DND-41 (cell line): Measurements from ENCODE around the gene NF2.
"Not testable (repeated sequence)": the region's sequence is repeated elsewhere in the genome, so short reads cannot be mapped to it uniquely, and the experiment has no call there.

Experiments
- ATAC-seq: fragments of 200-7000 bp; cut with Tn5 transposase; 3 replicates; pipeline ENCODE4 v1.9.1; 2021; ENCODE audit warnings: low read depth; ENCODE audit not compliant: insufficient read depth
- DNase-seq: peaks from one replicate; pipeline ENCODE4 v3.0.0-alpha.2; 2020
- H2AFZ ChIP-seq: 2 replicates; pipeline ENCODE4 v1.6.0; 2012; ENCODE audit warnings: low read depth, low read length
- H3K27ac ChIP-seq: 2 replicates; pipeline ENCODE4 v1.5.1; 2012; ENCODE audit warnings: low read length, inconsistent platforms
- H3K27me3 ChIP-seq: fragments of 200-600 bp; sonication (generic); 2 replicates; pipeline ENCODE4 v1.6.0; 2012; ENCODE audit warnings: low read length, mild to moderate bottlenecking, inconsistent platforms; ENCODE audit not compliant: insufficient read depth, poor library complexity
- H3K36me3 ChIP-seq: 2 replicates; pipeline ENCODE4 v1.5.1; 2012; ENCODE audit warnings: low read length, inconsistent platforms; ENCODE audit not compliant: insufficient read depth
- H3K4me1 ChIP-seq: 2 replicates; pipeline ENCODE4 v1.5.1; 2012; ENCODE audit warnings: mild to moderate bottlenecking, low read length; ENCODE audit not compliant: insufficient read depth
- H3K4me2 ChIP-seq: 2 replicates; pipeline ENCODE4 v1.6.0; 2012; ENCODE audit warnings: mild to moderate bottlenecking, moderate library complexity, low read length, inconsistent platforms; ENCODE audit not compliant: insufficient read depth
- H3K4me3 ChIP-seq, 2 experiments: fragments of 200-600 bp in 1 of 2; shearing (Covaris generic) in 1 of 2; 2 replicates each; pipeline ENCODE4 v1.5.1; 2012 to 2016; ENCODE audit warnings: inconsistent platforms in 2 of 2, low read length in 2 of 2, mild to moderate bottlenecking in 2 of 2, low read depth in 1 of 2, moderate library complexity in 1 of 2
- H3K79me2 ChIP-seq: 2 replicates; pipeline ENCODE4 v1.6.0; 2012; ENCODE audit warnings: low read length, inconsistent platforms; ENCODE audit not compliant: insufficient read depth
- H3K9ac ChIP-seq: 2 replicates; pipeline ENCODE4 v1.6.0; 2012; ENCODE audit warnings: low read depth, mild to moderate bottlenecking, inconsistent platforms, low read length, moderate library complexity
- H3K9me3 ChIP-seq: 2 replicates; pipeline ENCODE4 v1.5.1; 2012; ENCODE audit warnings: low read length, moderate library complexity, mild to moderate bottlenecking, inconsistent platforms; ENCODE audit not compliant: insufficient read depth, severe bottlenecking
- H4K20me1 ChIP-seq: 2 replicates; pipeline ENCODE4 v1.6.0; 2012; ENCODE audit warnings: low read length; ENCODE audit not compliant: insufficient read depth
- CTCF ChIP-seq: IDR thresholded peaks from 2 replicates; pipeline ENCODE4 v1.5.1; 2012; ENCODE audit warnings: borderline replicate concordance, low read length, moderate library complexity, mild to moderate bottlenecking; ENCODE audit not compliant: poor library complexity, severe bottlenecking; ENCODE audit errors: extremely low read depth
- EZH2 ChIP-seq: IDR thresholded peaks from 3 replicates; pipeline ENCODE4 v1.6.1; 2012; ENCODE audit warnings: borderline replicate concordance, low read depth, mild to moderate bottlenecking, moderate library complexity, low read length, inconsistent platforms; ENCODE audit not compliant: severe bottlenecking

Gene NF2

DNA sequence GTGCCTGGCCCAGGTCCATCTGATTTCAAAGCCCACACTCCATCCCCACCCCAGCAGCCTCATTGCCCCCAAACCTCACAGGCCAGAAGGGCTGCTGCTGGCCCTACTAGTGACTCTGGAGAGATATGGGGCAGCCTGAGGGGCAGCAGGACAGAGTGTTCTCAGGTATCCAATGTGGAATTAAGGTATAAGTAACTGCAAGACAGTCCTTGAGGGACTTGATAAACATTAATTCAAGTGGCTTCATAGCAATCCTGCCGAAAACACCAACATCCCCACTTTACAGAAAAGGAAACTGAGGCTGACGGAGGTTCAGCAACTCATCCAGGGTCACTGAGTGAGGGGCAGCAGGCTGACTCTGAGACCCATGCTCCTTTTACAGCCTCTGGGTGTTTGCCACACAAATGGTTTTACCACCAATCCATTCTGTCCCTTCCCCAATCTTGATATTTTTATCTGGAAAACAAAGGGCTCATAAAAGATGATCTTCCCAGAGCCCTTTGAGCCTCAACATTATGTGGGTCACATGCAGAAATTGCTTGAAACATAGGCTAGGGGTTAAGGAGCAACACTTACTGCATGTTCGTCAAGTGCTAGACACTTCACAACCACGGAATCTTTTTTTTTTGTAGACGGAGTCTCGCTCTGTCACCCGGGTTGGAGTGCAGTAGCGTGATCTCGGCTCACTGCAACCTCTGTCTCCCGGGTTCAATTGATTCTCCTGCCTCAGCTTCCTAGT lies 24.8 kb upstream of the NF2 start:
- Histone ChIP-seq H3K9ac (no peak overlapping the region), H3K36me3 (no peaks in the 10 kb centered on the region), H3K27me3 (no peaks in the 10 kb centered on the region), H3K4me1 (peaks cover 31% of the 10 kb centered on the region), H3K79me2 (peaks cover 12% of the 10 kb centered on the region), H4K20me1 (no peaks in the 10 kb centered on the region), H3K4me3 (no peak overlapping the region), H2AFZ (no peak overlapping the region), H3K27ac (no peak overlapping the region), H3K9me3 (no peaks in the 10 kb centered on the region), H3K4me2 (no peak overlapping the region)
- no peak for TF ChIP-seq EZH2
- DNase-seq (no peak), ATAC-seq (no peak)

DNA sequence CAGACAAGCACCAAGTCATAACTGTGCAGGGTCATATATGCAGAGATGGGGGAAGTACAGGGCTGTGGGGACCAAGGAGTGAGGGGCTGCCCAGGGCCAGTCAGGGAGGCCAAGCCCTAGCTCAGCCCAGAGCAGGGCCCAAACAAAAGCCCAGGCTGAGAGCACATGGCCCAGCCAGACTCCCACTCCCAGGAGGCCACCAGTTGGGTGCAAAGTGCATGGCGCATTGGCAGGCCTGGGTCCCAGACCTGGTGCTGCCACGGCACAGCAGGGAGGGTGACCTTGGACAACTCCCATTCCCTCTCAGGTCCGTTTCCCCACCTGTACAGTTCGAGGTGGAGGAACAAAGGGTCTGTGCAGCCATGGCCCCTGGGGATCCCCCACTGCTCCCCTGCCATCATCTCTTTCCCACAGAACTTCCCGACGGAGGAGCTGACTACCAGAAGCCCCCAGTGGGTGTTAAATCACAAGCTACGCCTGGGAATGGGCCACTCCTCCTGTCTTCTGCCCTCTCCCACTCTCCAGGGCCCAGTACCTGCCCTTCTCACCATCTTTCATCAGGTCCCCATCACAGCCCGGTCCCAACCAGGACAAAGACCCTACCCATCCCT lies 23.1 kb upstream of the NF2 start:
- DNase-seq (peak; percentile 28), ATAC-seq (peak; percentile 5; the same call in 2 of the 3 replicates)
- Histone ChIP-seq H3K27me3 (no peaks in the 10 kb centered on the region), H3K4me1 (peaks cover 31% of the 10 kb centered on the region), H3K79me2 (peaks cover 12% of the 10 kb centered on the region), H3K9me3 (no peaks in the 10 kb centered on the region), H2AFZ (peak overlapping the region; percentile 80), H3K4me3 (peak overlapping the region; percentile 64 to 77; a peak in 3 of 4 replicates), H3K4me2 (peak overlapping the region; percentile 92), H3K36me3 (no peaks in the 10 kb centered on the region), H3K27ac (peak overlapping the region; percentile 75), H3K9ac (peak overlapping the region; percentile 62), H4K20me1 (no peaks in the 10 kb centered on the region)
- no peak for TF ChIP-seq EZH2
- no peak for TF ChIP-seq CTCF

DNA sequence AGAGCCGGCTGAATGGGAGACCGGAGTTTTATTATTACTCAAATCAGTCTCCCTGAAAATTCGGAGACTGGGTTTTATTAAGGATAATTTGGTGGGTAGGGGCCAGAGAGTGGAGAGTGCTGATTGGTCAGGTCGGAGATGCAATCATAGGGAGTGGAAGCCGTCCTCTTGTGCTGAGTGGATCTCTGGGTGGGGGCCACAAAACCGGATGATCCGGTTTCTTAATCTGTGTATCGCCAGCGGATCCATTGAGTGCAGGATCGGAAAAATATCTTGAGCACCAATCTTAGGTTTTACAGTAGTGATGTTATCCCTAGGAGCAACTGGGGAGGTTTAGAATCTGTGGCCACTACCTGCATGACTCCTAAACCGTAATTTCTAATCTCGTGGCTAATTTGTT lies 21.6 kb upstream of the NF2 start:
- Histone ChIP-seq H3K4me1 (peaks cover 31% of the 10 kb centered on the region), H3K4me3 (peak overlapping the region; percentile 64 to 77; a peak in 3 of 4 replicates), H3K9ac (peak overlapping the region; percentile 62), H3K9me3 (no peaks in the 10 kb centered on the region), H4K20me1 (no peaks in the 10 kb centered on the region), H3K27ac (peak overlapping the region; percentile 75), H2AFZ (peak overlapping the region; percentile 72), H3K27me3 (no peaks in the 10 kb centered on the region), H3K36me3 (no peaks in the 10 kb centered on the region), H3K79me2 (peaks cover 12% of the 10 kb centered on the region), H3K4me2 (peak overlapping the region; percentile 92)
- no peak for ATAC-seq
- TF ChIP-seq EZH2 (no peak), CTCF (no peak)
- DNase-seq: no peak

GRCh38 chr22:29584975-29585374 lies 18.5 kb upstream of the NF2 start:
- TF ChIP-seq CTCF: no peak
- TF ChIP-seq EZH2: no peak
- ATAC-seq (no peak), DNase-seq (no peak)
- Histone ChIP-seq H3K9ac (no peak overlapping the region), H3K27ac (no peak overlapping the region), H3K27me3 (no peaks in the 10 kb centered on the region), H4K20me1 (no peaks in the 10 kb centered on the region), H3K4me2 (no peak overlapping the region), H3K36me3 (no peaks in the 10 kb centered on the region), H3K9me3 (no peaks in the 10 kb centered on the region), H3K79me2 (peaks cover 9% of the 10 kb centered on the region), H3K4me3 (no peak overlapping the region), H2AFZ (no peak overlapping the region), H3K4me1 (peaks cover 26% of the 10 kb centered on the region)

- H3K9ac ChIP-seq, H2AFZ ChIP-seq, H3K27ac ChIP-seq, H3K36me3 ChIP-seq, H3K27me3 ChIP-seq, H3K4me3 ChIP-seq, DNase-seq, H4K20me1 ChIP-seq, ATAC-seq, H3K4me2 ChIP-seq, H3K79me2 ChIP-seq, H3K9me3 ChIP-seq: not testable (repeated sequence)
- H3K4me1 ChIP-seq: peaks cover 24% of the 10 kb centered on the region
These were observed 17.2 kb upstream of the NF2 start for GRCh38 chr22:29586193-29586705.
